Prostate gland (tissue), 2 donors: ENCODE results near the gene ACTR3. TPM values are rescaled to one million over a fixed set of nuclear protein-coding genes. Genes with fewer than 3 reads are reported as not detected.

ENCODE experiments used
- DNase-seq: peaks from one replicate; pipeline ENCODE4 v3.0.0-alpha.2; 2019; ENCODE audit warnings: low spot score
- H3K27ac ChIP-seq, 2 donors: fragments of 200-600 bp; sonication (generic); 2 replicates each; pipeline ENCODE4 v1.5.1; 2017 to 2019
- H3K27me3 ChIP-seq: fragments of 200-600 bp; sonication (generic); replicated peaks from 2 replicates; pipeline ENCODE4 v1.5.1; 2019; ENCODE audit not compliant: insufficient read depth
- H3K36me3 ChIP-seq, 2 donors: fragments of 200-600 bp; sonication (generic); 1 replicate in 1 of 2; 2 replicates in 1 of 2; pipeline versions ENCODE4 v1.5.1 to v1.8.1; 2017 to 2019
- H3K4me1 ChIP-seq: fragments of 200-600 bp; sonication (generic); replicated peaks from 2 replicates; pipeline ENCODE4 v1.5.1; 2019
- H3K4me3 ChIP-seq, 2 donors: fragments of 200-600 bp; sonication (generic); 2 replicates each; pipeline ENCODE4 v1.5.1; 2017 to 2019
- H3K9me3 ChIP-seq: fragments of 200-600 bp; sonication (generic); 2 replicates; pipeline ENCODE4 v1.5.1; 2017
- POLR2A ChIP-seq: fragments of 450-650 bp; IDR thresholded peaks from one replicate; pipeline ENCODE4 v1.6.1; 2016; ENCODE audit warnings: antibody characterized with exemption, mild to moderate bottlenecking
- POLR2AphosphoS5 ChIP-seq: sonication (generic); formaldehyde crosslinking; IDR thresholded peaks from one replicate; pipeline ENCODE4 v1.6.1; 2017; ENCODE audit warnings: antibody characterized with exemption
- WGBS: methylation state at CpG from one replicate; pipeline ENCODE4 v1.1.5; 2018; 5-methylcytosine and 5-hydroxymethylcytosine counted together
- intact Hi-C: fragments of 100-400 bp; cut with DNase I; formaldehyde crosslinking; loops from one replicate; pipeline ENCODE4 v1.14.2; 2022
- total RNA-seq, 2 donors: library from RNA; depleted of rRNA; stranded (reverse); fragments of >200 nt; gene quantifications; one replicate each; pipeline ENCODE4 v1.1.0, GENCODE V29; 2016
- TF ChIP-seq, protein P1 (sequence below), 4 experiments: fragments of 200-600 bp in 2 of 4; fragments of 450-650 bp in 2 of 4; sonication (generic) in 2 of 4; IDR thresholded peaks; 1 replicate in 3 of 4; 2 replicates in 1 of 4; pipeline ENCODE4 v1.5.1; 2016 to 2019; ENCODE audit warnings: antibody characterized with exemption in 4 of 4, mild to moderate bottlenecking in 2 of 4, moderate library complexity in 2 of 4

The ACTR3 gene
- total RNA-seq, 2 donors from 2014 or later = 65.9 to 93.7 TPM

DNA sequence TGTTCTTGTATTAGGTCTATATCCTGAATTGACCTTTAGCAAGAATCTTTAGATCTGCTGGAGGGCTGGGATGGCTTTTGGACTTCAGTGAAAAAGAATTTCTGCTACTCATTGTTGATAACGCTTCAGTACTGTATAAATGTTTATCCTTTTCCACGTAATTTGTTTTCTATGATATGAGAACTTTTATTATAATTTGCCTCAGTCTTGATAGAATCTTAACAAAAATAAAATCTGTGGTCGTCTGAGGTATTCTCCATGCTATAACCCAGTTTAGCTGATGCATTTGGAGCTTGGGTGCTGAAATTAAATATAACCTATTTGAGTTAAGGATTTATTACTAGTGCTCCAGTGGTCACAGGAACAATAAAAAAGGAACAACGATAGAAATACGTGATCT is 71.1 kb downstream of the ACTR3 start:
- no peaks in the 10 kb centered on the region for H3K4me1 ChIP-seq
- H3K36me3 ChIP-seq = no peaks in the 10 kb centered on the region
- H3K27ac ChIP-seq = no peak overlapping the region
- TF ChIP-seq POLR2A (no peak), POLR2AphosphoS5 (no peak)
- TF ChIP-seq, protein P1, sequence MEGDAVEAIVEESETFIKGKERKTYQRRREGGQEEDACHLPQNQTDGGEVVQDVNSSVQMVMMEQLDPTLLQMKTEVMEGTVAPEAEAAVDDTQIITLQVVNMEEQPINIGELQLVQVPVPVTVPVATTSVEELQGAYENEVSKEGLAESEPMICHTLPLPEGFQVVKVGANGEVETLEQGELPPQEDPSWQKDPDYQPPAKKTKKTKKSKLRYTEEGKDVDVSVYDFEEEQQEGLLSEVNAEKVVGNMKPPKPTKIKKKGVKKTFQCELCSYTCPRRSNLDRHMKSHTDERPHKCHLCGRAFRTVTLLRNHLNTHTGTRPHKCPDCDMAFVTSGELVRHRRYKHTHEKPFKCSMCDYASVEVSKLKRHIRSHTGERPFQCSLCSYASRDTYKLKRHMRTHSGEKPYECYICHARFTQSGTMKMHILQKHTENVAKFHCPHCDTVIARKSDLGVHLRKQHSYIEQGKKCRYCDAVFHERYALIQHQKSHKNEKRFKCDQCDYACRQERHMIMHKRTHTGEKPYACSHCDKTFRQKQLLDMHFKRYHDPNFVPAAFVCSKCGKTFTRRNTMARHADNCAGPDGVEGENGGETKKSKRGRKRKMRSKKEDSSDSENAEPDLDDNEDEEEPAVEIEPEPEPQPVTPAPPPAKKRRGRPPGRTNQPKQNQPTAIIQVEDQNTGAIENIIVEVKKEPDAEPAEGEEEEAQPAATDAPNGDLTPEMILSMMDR (IDR thresholded peaks at IDR 0.05) = no peak
- 78% methylated on average over 5 of the region's 5 CpGs for WGBS
- intact Hi-C loops = no loop called here
- no peaks in the 10 kb centered on the region for H3K27me3 ChIP-seq
- no peak for DNase-seq
- no peaks in the 10 kb centered on the region for H3K9me3 ChIP-seq
- no peak overlapping the region for H3K4me3 ChIP-seq

DNA sequence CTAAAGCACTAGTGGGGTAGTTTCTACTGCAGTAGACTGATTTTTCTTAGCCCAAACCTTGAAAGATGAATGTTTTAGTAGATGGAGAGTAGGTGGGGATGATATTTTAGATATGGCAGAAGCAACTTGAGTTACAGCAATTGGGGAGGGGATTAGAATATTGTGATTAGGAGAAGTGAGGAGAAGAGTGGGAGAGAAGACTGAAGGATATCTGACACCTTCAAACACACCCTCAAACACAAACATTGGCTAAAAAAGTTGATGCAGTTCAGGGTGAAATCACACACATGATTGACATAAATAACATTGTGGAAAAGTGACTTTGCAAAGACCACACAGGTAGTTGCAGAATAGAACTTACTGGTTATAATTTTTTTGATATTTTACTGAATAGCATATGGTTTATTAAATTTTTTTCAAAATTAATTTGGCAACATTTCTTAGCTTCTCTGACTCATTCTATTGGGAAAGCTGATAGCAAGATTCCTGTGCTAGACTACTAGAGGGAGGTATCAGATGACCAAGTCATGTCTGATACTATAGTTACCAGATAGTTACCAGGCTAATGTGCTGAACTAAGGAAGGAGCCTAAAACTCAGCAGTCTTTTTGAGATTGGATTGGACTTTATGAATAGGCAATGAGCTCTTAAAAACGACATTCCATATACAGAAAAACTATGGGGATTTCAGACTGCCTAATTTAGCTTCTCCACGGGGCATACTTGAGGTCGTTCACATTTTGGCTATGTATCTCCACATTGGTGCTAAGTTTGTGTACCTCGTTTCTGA is 73.0 kb downstream of the ACTR3 start:
- H3K27me3 ChIP-seq = no peaks in the 10 kb centered on the region
- H3K36me3 ChIP-seq = no peaks in the 10 kb centered on the region
- DNase-seq = no peak
- no peak overlapping the region for H3K4me3 ChIP-seq
- H3K4me1 ChIP-seq = no peaks in the 10 kb centered on the region
- intact Hi-C loops = no loop called here
- no peaks in the 10 kb centered on the region for H3K9me3 ChIP-seq
- 64% methylated on average over 4 of the region's 4 CpGs for WGBS
- TF ChIP-seq POLR2A = no peak
- TF ChIP-seq, protein P1 (IDR thresholded peaks at IDR 0.05) = no peak
- TF ChIP-seq POLR2AphosphoS5 = no peak
- no peak overlapping the region for H3K27ac ChIP-seq

GRCh38 chr2:113963965-113964364 is 74.1 kb downstream of the ACTR3 start:
- no peak overlapping the region for H3K27ac ChIP-seq
- no peaks in the 10 kb centered on the region for H3K27me3 ChIP-seq
- no peak overlapping the region for H3K4me3 ChIP-seq
- H3K9me3 ChIP-seq = no peaks in the 10 kb centered on the region
- H3K4me1 ChIP-seq = no peaks in the 10 kb centered on the region
- no peaks in the 10 kb centered on the region for H3K36me3 ChIP-seq
- no peak for DNase-seq
- TF ChIP-seq, protein P1 (IDR thresholded peaks at IDR 0.05) = no peak
- TF ChIP-seq POLR2A (no peak), POLR2AphosphoS5 (no peak)
- WGBS = 77% methylated on average over 3 of the region's 3 CpGs
- intact Hi-C loops = no loop called here

GRCh38 chr2:113964436-113964835 is 74.5 kb downstream of the ACTR3 start:
- DNase-seq = no peak
- Histone ChIP-seq H3K4me3 (no peak overlapping the region), H3K4me1 (no peaks in the 10 kb centered on the region), H3K27me3 (no peaks in the 10 kb centered on the region), H3K27ac (no peak overlapping the region), H3K36me3 (no peaks in the 10 kb centered on the region), H3K9me3 (no peaks in the 10 kb centered on the region)
- intact Hi-C loops = no loop called here
- 89% methylated on average over 5 of the region's 5 CpGs for WGBS
- TF ChIP-seq, protein P1 (IDR thresholded peaks at IDR 0.05) = no peak
- TF ChIP-seq POLR2A = no peak
- no peak for TF ChIP-seq POLR2AphosphoS5

GRCh38 chr2:113965228-113965627 is 75.3 kb downstream of the ACTR3 start:
- no peaks in the 10 kb centered on the region for H3K27me3 ChIP-seq
- no peak overlapping the region for H3K4me3 ChIP-seq
- WGBS = 60% methylated on average over 5 of the region's 5 CpGs
- H3K36me3 ChIP-seq = no peaks in the 10 kb centered on the region
- H3K27ac ChIP-seq = no peak overlapping the region
- no peak for TF ChIP-seq POLR2A
- TF ChIP-seq POLR2AphosphoS5 = no peak
- TF ChIP-seq, protein P1 (IDR thresholded peaks at IDR 0.05) = no peak
- DNase-seq = no peak
- intact Hi-C loops = no loop called here
- no peaks in the 10 kb centered on the region for H3K9me3 ChIP-seq
- no peaks in the 10 kb centered on the region for H3K4me1 ChIP-seq
